PC-9 (cell line): ENCODE measurements around the gene TNIK. TPM values are rescaled to one million over a fixed set of nuclear protein-coding genes. Genes with fewer than 3 reads are reported as not detected.
"Not testable (repeated sequence)": the region's sequence is repeated elsewhere in the genome, so short reads cannot be mapped to it uniquely, and the experiment has no call there.

Source experiments
- BruUV-seq: library from RNA; stranded (reverse); fragments of 400-500 nt; replicated peaks from 2 replicates; lab custom pipeline; 2021; lab: Mats Ljungman, UMichigan
- CTCF ChIA-PET: fragments of 300-600 bp; sonication (Branson Sonifier 250); formaldehyde crosslinking; loops from one replicate; lab custom pipeline; 2022; ENCODE audit warnings: antibody characterized with exemption; lab: Charles Lee
- POLR2A ChIA-PET: fragments of 300-600 bp; sonication (Branson Sonifier 250); formaldehyde crosslinking; loops from one replicate; lab custom pipeline; 2022; ENCODE audit warnings: antibody characterized with exemption; ENCODE audit not compliant: unreplicated experiment; lab: Charles Lee
- DNase-seq, 2 experiments: peaks; one replicate each; pipeline versions ENCODE4 v3.0.0 to v3.0.0-alpha.2; 2015 to 2022; ENCODE audit warnings: mixed read lengths in 1 of 2
- H2AFZ ChIP-seq: fragments of 200-600 bp; sonication (generic); 2 replicates; pipeline ENCODE4 v1.8.1; 2017; ENCODE audit warnings: antibody characterized with exemption
- H3F3A ChIP-seq: fragments of 200-600 bp; sonication (generic); 2 replicates; pipeline ENCODE4 v1.8.1; 2017; ENCODE audit warnings: antibody characterized with exemption, mild to moderate bottlenecking, low read depth; ENCODE audit not compliant: insufficient read depth
- H3K27ac ChIP-seq: fragments of 200-600 bp; sonication (generic); 2 replicates; pipeline ENCODE4 v1.6.1; 2016; ENCODE audit warnings: mixed run types
- H3K27me3 ChIP-seq: fragments of 200-600 bp; sonication (generic); 2 replicates; pipeline ENCODE4 v1.6.1; 2016; ENCODE audit warnings: low read depth, mixed run types; ENCODE audit not compliant: insufficient read depth
- H3K36me3 ChIP-seq: fragments of 200-600 bp; sonication (generic); 2 replicates; pipeline ENCODE4 v1.6.1; 2016; ENCODE audit warnings: low read depth, mixed run types
- H3K4me1 ChIP-seq: fragments of 200-600 bp; sonication (generic); replicated peaks from 2 replicates; pipeline ENCODE4 v1.6.1; 2016; ENCODE audit warnings: mixed run types; ENCODE audit not compliant: insufficient read depth
- H3K4me2 ChIP-seq: fragments of 200-600 bp; sonication (generic); 2 replicates; pipeline ENCODE4 v1.6.1; 2017; ENCODE audit warnings: mixed run types
- H3K4me3 ChIP-seq: fragments of 200-600 bp; sonication (generic); 2 replicates; pipeline ENCODE4 v1.6.1; 2016; ENCODE audit warnings: mixed run types
- H3K79me2 ChIP-seq: fragments of 200-600 bp; sonication (generic); 2 replicates; pipeline ENCODE4 v1.6.1; 2017; ENCODE audit warnings: low read depth, mixed run types
- H3K9me2 ChIP-seq: fragments of 200-600 bp; sonication (generic); 2 replicates; pipeline ENCODE4 v1.8.1; 2017; ENCODE audit warnings: mild to moderate bottlenecking; ENCODE audit not compliant: insufficient read depth
- H3K9me3 ChIP-seq: fragments of 200-600 bp; sonication (generic); 2 replicates; pipeline ENCODE4 v1.8.1; 2016; ENCODE audit warnings: low read depth; ENCODE audit not compliant: insufficient read depth
- H4K20me1 ChIP-seq: fragments of 200-600 bp; sonication (generic); 2 replicates; pipeline ENCODE4 v1.8.1; 2017; ENCODE audit not compliant: insufficient read depth
- EZH2 ChIP-seq: fragments of 200-600 bp; sonication (generic); IDR thresholded peaks from 2 replicates; pipeline ENCODE4 v1.8.0; 2017; ENCODE audit warnings: antibody characterized with exemption, low read depth
- intact Hi-C: fragments of 100-400 bp; cut with micrococcal nuclease; formaldehyde crosslinking; loops from one replicate; pipeline ENCODE4 v1.10.0; 2022; ENCODE audit not compliant: unreplicated experiment
- total RNA-seq: library from RNA; stranded (reverse); gene quantifications from 2 replicates; pipeline ENCODE4 v1.2.3, GENCODE V29; 2021
- TF ChIP-seq, protein P1 (sequence below): fragments of 200-600 bp; sonication (generic); conservative IDR thresholded peaks from 2 replicates; pipeline ENCODE4 v1.6.1; 2017; ENCODE audit warnings: mixed run types, antibody characterized with exemption, mild to moderate bottlenecking, moderate library complexity

Gene TNIK
- total RNA-seq, 1 experiment from 2014 or later, result 30.7 TPM

GRCh38 chr3:171369156-171369555 lies 91.0 kb downstream of the TNIK start:
- no peaks in the 10 kb centered on the region; the same call in 1 of the 2 replicates for H3K36me3 ChIP-seq
- no peaks in the 10 kb centered on the region for H3K27me3 ChIP-seq
- H3K9me2 ChIP-seq, result no peaks in the 10 kb centered on the region
- H3K9me3 ChIP-seq, result no peaks in the 10 kb centered on the region
- CTCF ChIA-PET, result interaction anchor here (0.6 to 0.7 kb wide), 2 partner anchors 13 to 28 kb away, joined by 4 to 6 read pairs; no protein-coding TSS in a partner anchor
- H3K4me2 ChIP-seq, result no peak overlapping the region
- no peak for TF ChIP-seq EZH2
- TF ChIP-seq, protein P1, sequence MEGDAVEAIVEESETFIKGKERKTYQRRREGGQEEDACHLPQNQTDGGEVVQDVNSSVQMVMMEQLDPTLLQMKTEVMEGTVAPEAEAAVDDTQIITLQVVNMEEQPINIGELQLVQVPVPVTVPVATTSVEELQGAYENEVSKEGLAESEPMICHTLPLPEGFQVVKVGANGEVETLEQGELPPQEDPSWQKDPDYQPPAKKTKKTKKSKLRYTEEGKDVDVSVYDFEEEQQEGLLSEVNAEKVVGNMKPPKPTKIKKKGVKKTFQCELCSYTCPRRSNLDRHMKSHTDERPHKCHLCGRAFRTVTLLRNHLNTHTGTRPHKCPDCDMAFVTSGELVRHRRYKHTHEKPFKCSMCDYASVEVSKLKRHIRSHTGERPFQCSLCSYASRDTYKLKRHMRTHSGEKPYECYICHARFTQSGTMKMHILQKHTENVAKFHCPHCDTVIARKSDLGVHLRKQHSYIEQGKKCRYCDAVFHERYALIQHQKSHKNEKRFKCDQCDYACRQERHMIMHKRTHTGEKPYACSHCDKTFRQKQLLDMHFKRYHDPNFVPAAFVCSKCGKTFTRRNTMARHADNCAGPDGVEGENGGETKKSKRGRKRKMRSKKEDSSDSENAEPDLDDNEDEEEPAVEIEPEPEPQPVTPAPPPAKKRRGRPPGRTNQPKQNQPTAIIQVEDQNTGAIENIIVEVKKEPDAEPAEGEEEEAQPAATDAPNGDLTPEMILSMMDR, result no peak
- POLR2A ChIA-PET, result no interaction called here
- no peak overlapping the region for H3K27ac ChIP-seq
- H3K4me1 ChIP-seq, result peaks cover 31% of the 10 kb centered on the region
- H3F3A ChIP-seq, result peaks cover 7% of the 10 kb centered on the region; the same call in 1 of the 2 replicates
- no TSS peak for BruUV-seq
- H2AFZ ChIP-seq, result no peak overlapping the region
- H3K79me2 ChIP-seq, result peaks cover 47% of the 10 kb centered on the region
- H3K4me3 ChIP-seq, result no peak overlapping the region
- no peak for DNase-seq
- intact Hi-C loops, result no loop called here
- H4K20me1 ChIP-seq, result no peaks in the 10 kb centered on the region

DNA sequence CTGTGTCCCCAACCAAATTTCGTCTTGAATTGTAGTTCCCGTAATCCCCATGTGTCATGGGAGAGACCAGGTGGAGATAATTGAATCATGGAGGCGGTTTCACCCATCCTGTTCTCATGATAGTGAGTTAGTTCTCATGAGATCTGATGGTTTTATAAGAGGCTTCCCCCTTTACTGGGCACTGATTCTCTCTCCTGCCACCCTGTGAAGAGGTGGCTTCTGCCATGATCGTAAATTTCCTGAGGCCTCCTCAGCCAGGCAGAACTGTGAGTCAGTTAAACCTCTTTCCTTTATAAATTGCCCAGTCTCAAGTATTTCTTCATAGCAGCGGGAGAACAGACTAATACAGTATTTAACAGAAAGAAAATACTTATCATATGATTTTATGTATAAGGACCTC lies 93.5 kb downstream of the TNIK start:
- DNase-seq, H3K27ac ChIP-seq, intact Hi-C loops, H3K9me3 ChIP-seq, H3K4me3 ChIP-seq, H3F3A ChIP-seq, CTCF ChIA-PET, H3K4me1 ChIP-seq, H3K4me2 ChIP-seq, H3K27me3 ChIP-seq, H3K9me2 ChIP-seq, POLR2A ChIA-PET, H2AFZ ChIP-seq, H4K20me1 ChIP-seq, H3K36me3 ChIP-seq, BruUV-seq: not testable (repeated sequence)
- peaks cover 51% of the 10 kb centered on the region for H3K79me2 ChIP-seq

GRCh38 chr3:171366043-171366442 lies 94.2 kb downstream of the TNIK start:
- no peak for DNase-seq
- no peaks in the 10 kb centered on the region; the same call in 1 of the 2 replicates for H3K9me3 ChIP-seq
- no peak overlapping the region for H3K4me3 ChIP-seq
- ChIA-PET POLR2A (no interaction called here), CTCF (no interaction called here)
- no peak overlapping the region for H3K4me2 ChIP-seq
- H3F3A ChIP-seq, result no peaks in the 10 kb centered on the region
- no TSS peak for BruUV-seq
- H3K27me3 ChIP-seq, result no peaks in the 10 kb centered on the region
- H3K79me2 ChIP-seq, result peaks cover 51% of the 10 kb centered on the region
- H2AFZ ChIP-seq, result no peak overlapping the region
- no peaks in the 10 kb centered on the region for H3K9me2 ChIP-seq
- no peaks in the 10 kb centered on the region; the same call in 1 of the 2 replicates for H3K36me3 ChIP-seq
- H3K4me1 ChIP-seq, result peaks cover 1% of the 10 kb centered on the region
- H3K27ac ChIP-seq, result no peak overlapping the region
- H4K20me1 ChIP-seq, result no peaks in the 10 kb centered on the region
- intact Hi-C loops, result no loop called here
- TF ChIP-seq, protein P1, result no peak
- no peak for TF ChIP-seq EZH2

GRCh38 chr3:171365489-171365888 lies 94.7 kb downstream of the TNIK start:
- CTCF ChIA-PET, result no interaction called here

More at GRCh38 chr3:171365489-171365888, 94.7 kb downstream of the TNIK start:
- Histone ChIP-seq H3F3A (no peaks in the 10 kb centered on the region), H3K9me3 (no peaks in the 10 kb centered on the region; the same call in 1 of the 2 replicates), H3K4me2 (no peak overlapping the region), H3K4me3 (no peak overlapping the region), H3K36me3 (no peaks in the 10 kb centered on the region; the same call in 1 of the 2 replicates), H4K20me1 (no peaks in the 10 kb centered on the region), H3K27me3 (no peaks in the 10 kb centered on the region), H2AFZ (no peak overlapping the region), H3K79me2 (peaks cover 51% of the 10 kb centered on the region), H3K27ac (no peak overlapping the region), H3K9me2 (no peaks in the 10 kb centered on the region), H3K4me1 (no peaks in the 10 kb centered on the region; the same call in 1 of the 2 replicates)
- TF ChIP-seq EZH2, result no peak
- TF ChIP-seq, protein P1, result no peak
- intact Hi-C loops, result no loop called here
- BruUV-seq, result no TSS peak
- POLR2A ChIA-PET, result no interaction called here
- DNase-seq, result no peak
